CD4-positive, alpha-beta T cell treated with Interleukin-17A for 4 hours (primary cell): ENCODE data around the gene C2orf42.
"Not testable (repeated sequence)": the region's sequence is repeated elsewhere in the genome, so short reads cannot be mapped to it uniquely, and the experiment has no call there.

ENCODE experiments used
- DNase-seq: peaks from one replicate; pipeline ENCODE4 v3.0.0-alpha.2; 2020; ENCODE audit warnings: mixed read lengths

Gene C2orf42

DNA sequence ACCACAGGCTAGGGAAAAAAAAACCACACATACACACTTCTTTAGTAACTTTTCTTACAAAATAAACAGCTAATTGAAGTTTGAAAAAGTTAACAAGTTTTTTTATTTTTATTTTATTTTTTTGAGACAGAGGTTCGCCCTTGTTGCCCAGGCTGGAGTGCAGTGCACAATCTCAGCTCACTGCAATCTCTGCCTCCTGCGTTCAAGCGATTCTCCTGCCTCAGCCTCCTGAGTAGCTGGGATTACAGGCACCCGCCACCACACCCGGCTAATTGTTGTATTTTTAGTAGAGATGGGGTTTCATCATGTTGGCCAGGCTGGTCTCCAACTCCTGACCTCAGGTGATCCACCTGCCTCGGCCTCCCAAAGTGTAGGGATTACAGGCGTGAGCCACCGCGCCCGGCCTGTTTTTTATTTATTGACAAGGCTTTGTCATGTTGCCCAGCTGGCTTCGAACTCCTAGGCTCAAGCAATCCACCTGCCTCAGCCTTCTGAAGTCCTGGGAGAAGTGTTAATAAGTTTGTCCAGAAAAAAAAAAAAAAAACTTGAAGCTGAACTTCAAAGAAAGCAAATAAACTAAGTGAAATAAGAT, 21.1 kb downstream of the C2orf42 start:
- not testable (repeated sequence) for DNase-seq

DNA sequence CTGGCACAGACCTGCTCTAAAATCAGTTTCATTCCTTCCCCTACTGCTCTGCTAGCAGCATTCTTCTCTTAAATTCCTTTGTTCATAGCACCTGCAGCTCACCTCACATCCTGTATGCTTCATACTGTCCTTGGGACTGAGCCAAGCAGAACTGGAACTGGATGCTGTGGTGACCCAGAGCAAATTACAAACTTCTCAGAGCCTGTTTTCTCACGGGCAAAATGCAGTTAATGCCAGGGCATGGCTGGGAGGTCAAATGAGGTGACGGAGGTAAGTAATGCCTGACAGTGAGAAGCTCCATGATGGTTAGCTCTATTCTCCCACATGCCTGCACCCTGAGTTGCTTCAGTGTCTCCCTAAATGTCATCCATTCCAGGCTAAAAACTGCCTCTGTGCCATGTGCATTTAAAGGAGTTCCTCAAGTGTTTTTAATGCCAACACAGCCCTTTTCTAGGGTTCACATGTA, 29.7 kb downstream of the C2orf42 start:
- peak; percentile 29 for DNase-seq

DNA sequence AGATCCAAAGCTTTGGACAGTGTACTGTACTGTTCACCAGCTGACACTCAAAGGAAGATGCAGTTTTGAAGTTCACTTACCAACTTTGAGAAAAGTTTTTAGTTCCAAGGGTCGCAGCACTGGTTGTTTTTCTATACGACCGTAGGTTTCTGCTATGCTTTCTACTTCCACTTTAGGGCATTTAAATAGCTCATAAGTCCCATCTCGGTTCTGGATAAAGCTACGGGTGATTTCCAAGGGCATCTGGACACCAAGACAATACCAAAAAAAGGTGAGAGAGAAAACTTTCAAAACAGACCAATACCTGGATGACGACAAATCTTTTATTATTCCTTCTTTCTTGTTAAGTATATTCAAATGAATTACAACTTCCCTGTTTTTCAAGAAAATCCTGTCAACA, 30.3 kb downstream of the C2orf42 start:
- no peak for DNase-seq

DNA sequence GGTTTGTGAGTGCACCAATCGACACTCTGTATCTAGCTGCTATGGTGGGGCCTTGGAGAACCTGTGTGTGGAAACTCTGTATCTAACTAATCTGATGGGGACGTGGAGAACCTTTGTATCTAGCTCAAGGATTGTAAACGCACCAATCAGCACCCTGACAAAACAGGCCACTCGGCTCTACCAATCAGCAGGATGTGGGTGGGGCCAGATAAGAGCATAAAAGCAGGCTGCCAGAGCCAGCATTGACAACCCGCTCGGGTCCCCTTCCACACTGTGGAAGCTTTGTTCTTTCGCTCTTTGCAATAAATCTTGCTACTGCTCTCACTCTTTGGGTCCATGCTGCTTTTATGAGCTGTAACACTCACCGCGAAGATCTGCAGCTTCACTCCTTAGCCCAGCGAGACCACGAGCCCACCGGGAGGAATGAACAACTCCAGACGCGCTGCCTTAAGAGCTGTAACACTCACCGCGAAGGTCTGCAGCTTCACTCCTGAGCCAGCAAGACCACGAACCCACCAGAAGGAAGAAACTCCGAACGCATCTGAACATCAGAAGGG, 41.6 kb downstream of the C2orf42 start:
- DNase-seq = not testable (repeated sequence)

DNA sequence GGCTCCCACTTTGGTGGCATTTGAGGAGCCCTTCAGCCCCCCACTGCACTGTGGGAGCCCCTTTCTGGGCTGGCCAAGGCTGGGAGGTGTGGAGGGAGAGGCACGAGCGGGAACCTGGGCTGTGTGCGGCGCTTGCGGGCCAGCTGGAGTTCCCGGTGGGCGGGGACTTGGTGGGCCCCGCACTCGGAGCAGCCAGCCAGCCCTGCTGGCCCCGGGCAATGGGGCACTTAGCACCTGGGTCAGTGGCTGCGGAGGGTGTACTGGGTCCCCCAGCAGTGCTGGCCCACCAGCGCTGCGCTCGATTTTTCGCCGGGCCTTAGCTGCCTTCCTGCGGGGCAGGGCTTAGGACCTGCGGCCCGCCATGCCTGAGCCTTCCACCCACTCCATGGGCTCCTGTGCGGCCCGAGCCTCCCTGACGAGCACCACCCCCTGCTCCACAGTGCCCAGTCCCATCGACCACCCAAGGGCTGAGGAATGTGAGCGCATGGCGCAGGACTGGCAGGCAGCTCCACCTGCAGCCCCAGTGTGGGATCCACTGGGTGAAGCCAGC, 42.5 kb downstream of the C2orf42 start:
- not testable (repeated sequence) for DNase-seq

DNA sequence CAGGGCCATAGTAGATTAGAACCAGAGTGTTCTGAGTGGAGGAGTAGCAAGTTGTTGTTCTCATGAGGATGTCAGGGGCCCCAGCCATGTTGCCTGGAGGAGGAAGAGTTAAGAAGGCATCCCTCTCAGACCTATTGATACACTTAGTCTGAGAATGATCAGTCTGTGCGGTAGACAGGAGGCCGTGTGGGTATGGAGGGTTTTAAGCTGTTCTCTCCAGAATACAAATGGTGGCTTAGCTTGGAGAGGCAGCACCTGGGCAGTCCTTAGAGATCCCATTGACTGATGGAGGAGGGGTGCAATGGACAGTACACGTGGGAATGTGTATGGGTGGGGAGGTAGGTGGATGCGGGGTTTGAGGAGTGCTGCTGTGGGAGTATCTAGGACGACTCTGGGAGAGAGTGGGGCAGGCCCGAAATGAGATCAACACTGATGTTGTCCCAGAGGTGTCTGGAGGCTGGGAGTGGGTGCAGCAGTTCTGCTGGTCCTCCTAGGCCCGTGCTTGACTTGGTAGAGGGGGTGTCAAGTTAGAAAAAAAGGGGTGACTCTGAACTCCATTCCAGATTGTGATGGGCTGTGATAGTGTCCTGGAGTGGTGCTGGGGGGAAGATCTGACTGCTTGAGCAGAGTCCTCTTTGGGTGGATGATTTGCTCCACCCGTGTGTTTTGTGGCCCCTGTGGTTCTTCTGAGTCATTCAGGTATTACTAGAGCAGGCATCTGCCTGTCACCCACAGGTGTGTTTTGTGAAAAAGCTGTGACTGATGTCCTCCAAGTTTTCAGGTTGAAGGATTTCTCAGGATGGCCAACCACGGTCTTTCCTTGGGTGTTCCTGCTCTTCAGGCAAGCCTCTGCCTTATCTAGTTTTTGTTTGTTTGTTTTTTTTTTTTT, 44.7 kb downstream of the C2orf42 start:
- peak; percentile 44 for DNase-seq

DNA sequence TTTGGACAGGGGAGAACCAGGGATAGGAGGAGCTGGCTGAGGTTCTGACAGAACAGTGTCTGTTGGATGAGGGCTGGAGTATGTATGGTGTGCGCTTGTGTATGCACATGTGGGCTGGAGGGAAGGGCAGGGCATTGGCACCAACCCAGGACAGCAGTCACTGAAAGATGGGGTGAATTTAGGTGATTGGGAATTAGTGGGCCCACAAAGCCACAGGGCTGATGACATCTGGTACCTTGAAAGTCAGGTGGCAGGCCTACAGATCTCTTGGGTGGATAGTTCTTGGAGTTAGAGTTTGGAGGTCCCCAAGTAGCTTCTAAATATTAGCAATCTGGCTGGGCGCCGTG, 45.7 kb downstream of the C2orf42 start:
- DNase-seq = no peak

DNA sequence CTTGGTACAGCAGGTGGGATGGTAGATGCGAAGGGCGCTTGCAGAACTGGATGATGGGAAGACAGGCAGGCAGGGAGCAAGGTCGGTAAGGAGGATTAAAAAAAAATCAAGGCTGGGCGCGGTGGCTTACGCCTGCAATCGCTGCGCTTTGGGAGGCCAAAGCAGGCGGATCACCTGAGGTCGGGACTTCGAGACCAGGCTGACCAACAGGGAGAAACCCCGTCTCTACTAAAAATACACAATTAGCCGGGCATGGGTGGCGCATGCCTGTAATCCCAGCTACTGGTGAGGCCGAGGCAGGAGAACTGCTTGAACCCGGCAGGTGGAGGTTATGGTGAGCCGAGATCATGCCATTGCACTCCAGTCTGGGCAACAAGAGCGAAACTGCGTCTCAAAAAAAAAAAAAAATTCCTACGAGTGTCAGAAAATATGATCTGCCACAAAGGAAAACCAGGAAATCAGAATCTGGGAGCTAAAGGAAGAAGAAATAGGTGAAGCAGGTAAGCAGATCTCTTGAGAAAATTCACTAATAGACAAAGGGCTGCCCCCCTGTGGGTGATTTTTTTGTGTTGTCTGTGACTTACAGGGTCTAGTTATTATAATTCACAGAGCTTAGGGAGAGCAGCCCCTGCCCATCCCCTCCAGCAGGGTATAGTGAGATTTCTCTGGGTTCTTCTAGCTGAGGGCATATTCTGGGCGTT, 46.2 kb downstream of the C2orf42 start:
- DNase-seq = no peak

DNA sequence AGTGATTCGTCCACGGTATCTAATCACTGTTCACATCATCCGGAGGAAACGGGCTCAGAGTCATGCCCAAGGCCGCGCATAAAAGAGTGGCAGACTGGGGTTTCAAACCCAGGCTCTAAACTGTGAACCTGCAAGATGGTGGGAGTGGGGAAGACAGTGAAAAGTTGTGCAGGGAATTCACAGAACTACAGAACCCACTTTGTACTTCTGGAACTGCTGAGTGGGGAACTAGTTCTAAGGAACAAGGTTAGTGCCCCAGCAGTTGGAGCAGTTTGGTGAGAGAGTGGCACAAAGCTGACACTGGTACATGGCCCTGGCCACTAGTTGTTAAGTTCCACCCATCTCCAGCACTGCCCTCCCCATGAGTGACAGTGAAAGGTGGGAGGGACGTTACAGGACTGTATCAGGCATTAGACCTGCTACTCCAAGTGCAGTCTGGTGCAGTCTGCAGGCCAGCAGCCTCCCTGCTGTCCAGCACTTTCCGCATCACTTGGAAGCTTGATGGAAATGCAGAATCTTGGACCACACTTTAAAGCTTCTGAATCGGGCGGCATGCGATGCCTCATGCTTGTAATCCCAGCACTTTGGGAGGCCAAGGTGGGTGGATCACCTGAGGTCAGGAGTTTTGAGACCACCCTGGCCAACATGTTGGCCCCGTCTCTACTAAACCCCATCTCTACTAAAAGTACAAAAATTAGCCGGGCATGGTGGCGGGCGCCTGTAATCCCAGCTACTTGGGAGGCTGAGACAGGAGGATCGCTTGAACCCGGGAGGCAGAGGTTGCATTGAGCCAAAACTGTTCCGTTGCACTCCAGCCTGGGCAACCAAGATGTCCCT, 47.3 kb downstream of the C2orf42 start:
- peak; percentile 68 for DNase-seq

DNA sequence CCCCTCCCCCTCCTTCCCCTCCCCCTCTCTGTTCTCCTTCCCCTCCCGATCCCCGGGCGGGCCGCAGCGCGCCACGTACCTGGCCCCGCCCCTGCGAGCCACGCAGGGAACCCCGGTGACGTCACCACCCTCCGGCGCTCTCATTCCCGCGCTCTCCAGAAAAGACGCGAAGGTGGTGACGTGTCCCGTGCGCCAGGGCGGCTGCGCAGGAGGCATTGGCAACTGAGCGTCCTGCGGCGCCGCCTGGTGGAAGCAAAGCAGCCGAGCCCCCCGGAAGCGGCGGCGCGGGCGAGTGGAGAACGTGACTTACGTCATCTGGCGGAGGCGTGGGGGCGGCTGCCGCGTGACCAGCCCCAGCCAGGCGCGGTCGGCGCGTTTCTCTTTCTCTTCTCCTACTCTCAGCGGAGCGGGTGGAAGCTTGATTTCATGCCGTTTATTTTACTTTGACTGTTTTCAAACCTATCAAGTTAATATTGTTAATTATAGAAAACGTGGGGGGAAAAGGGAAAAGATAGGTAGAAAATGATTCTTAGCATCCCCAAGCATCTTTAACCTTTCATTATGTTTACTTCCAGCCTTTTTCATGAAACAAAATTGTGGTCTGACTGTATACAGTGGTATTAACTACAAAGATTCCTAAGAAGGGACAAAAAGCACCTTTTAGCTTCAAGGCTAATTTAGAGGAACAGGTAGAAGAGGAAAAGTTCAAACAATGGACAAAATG, 48.1 kb downstream of the C2orf42 start:
- DNase-seq = peak; percentile 100

DNA sequence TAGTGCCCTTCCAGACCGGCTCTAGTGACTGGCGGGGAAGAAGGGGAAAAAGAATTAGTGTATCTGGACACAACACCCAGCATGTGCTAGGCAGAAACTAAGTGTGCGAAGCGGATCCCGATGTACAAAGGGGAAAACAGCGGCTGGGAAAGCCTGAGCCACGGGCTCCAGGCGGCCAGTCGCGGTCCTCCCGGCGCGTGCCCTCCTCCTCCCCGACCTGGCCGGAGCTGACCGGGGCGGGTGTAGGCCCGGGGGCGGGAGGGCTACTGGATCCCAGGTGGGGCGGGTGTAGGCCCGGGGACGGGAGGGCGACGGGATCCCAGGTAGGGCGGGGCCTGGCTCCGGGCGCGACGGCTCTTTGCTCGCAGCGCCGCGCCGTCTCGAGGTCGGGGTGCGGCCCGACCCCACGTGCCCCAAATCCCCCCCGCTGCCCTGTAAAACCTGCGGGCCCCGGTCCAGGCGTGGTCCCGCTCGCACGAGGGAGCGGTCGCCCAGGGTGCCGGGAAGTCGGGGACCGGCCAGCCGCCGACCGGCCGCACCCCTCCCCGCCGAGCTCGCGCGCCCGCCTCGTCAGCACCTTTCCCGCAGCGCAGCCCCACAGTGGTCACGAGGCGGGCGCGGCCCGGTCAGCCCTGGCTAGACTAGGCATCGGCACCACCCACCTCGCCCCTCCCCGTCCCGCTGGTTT, 48.8 kb downstream of the C2orf42 start:
- DNase-seq = peak; percentile 74

DNA sequence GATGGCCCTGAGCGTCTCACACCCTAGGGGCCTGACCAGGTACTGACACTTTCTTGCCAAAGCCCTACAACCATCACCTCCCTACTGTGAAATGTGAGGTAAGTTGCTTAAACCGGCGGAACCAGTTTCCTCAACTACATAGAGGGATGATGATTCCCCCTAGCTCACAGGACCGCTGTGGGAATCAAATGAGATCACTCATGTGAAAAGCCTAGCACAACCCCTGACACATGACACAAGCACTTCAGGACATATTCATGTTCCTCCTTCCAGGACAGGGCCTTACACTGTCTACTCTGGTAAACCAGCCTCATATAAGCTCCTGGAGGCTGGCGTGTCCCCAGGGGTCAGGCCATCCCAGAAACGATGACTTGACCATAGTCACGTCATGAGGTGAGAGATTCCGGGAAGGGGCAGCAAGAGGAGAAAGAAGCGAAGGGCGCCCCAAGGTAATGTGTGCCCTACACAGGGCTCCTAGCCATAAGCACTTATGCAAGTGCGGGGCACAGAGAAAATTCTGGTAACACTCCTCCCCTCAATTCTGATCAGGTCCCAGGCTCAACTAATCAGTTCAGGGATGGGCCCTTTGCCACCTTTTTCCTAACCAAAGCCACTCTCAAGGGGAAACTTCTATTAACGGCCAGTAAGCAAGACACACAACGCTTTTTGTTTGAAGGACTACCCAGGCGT, 49.5 kb downstream of the C2orf42 start:
- peak; percentile 67 for DNase-seq

DNA sequence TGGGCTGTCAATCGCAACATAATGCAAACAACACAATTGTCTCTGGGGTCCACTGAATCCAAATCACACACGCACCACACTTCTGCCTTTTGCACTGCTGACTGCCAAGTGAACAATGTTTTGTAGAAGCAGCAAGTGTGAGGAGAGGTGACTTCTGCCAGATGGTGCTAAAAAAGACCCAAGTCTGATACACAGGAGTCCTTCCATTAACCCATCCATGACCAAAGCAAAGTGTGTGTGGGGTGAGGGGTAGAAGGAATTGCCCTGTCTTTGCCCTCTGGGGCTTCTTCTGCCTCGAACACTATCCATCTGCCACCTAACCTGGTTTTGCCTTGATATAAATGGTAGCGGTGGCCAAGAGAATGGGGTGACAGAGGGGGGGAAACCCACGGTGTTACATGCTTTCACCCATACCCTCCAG, 50.0 kb downstream of the C2orf42 start:
- DNase-seq = no peak

DNA sequence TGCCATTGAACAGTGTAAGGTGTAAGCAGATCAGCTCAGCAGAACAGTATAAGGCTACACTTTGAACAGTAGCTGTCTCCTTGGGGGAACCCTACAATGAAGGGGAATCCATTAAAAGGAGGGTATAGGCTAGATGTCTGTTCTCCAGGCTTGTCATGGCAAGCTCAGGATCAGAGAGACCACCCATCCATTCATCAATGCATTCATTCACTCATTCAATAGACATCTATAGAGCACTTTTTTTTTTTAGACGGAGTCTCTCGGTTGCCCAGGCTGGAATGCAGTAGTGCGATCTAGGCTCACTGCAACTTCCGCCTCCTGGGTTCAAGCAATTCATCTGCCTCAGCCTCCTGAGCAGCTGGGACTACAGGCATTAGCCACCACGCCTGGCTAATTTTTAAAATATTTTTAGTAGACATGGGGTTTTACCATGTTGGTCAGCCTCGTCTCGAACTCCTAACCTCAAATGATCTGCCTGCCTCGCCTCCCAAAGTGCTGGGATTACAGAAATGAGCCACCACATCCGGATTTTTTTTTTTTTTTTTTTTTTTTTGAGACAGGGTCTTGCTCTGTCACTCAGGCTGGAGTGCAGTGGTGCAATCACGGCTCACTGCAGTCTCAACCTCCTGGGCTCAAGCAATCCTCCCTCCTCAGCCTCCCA, 56.4 kb downstream of the C2orf42 start:
- not testable (repeated sequence) for DNase-seq

DNA sequence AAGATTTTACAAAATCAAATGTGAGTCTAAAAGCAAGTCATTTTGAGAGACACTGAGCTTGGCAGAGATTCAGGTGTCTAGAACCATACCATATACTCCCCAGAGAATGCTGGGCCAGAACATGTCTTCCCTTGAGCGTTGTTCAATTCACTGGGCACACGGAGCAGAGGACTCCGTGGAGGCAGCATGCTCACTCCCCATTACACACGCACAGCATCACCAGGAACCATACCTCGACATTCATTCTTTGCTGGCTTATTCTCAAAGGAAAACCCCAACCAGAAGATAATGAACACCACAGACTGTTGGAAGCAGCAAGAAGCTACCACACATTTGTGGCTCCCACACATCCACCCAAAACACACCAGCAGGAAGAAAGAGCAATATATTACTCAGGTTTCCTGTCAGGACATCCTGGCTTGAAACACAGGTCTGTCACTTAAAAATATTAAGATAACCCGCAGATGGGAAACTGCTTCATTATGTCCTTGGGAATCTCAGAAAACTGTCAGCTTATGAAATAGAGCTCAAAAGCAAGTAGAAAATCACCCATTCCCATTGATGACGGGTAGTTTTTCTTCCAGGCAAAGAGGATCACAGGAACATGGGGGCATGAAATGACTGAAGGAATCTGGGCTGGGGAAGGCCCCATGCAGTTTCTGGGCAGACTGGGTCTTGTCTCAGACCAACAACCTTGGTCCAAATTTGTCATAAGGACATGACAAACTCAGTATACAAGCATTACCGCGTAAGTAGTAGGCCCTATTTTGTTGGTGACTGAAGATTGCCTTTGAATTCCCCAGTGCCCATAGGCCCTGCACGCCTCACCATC, 57.1 kb downstream of the C2orf42 start:
- DNase-seq = peak; percentile 56

DNA sequence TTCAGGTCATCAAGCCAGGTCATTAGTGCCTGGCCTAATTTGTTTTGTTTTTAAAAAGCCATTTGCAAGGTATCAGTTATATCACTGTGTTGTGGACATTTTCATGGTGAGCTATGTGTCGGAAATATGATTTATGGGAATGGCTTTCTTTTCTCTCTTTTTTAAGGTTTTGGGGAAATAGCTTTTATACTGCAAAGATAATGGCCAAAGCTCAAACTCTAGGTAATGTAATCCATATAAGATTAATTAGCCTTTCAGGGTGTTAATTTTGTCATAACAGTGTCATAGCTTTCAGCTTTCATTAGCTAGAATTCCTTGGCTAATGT, 57.7 kb downstream of the C2orf42 start:
- no peak for DNase-seq

DNA sequence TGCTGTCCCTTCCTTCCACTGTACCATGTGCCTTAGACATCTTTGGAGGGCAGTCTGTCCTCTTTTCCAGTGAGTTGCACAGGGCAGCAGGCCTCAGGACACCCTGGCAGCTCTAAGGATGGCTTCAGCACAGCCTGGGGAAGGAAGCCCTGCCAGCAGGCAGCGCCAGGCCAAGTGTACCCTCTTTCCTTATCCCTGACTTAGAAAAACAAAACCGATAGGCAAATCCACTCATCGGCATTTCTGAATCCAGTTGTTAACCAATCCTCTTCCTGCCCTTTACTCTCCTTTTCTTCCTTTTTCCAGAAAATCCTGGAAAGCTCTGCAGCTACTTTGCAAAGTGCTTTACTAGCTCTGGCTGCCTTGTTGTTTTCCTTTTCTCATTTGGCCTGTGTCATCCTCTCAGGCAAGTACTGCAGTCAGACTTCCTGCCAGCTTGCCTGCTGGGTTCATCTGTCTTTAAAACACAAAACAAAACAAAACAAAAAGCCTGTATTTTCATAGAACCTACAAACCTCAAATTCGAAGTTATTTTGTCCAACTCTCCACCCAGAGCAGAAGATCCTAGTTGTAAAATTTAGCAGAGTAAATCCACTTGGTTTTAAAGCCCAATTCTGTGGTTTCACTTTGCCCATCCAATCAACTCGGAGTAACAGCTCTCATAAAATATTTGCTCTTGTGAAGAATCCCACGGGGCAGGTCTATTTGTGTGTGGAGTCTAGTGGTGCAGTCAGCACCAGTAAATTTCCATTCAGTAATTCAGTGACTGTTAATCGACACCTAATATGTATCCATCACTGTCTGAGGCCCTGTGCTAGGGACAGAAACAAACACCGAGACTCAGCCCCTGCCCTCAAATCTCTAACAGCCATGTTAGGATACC, 58.3 kb downstream of the C2orf42 start:
- DNase-seq = peak; percentile 67
